Tibial artery (tissue), 4 donors: ENCODE data around the gene MLC1.

Source experiments
- DNase-seq, 2 donors: peaks; one replicate each; pipeline ENCODE4 v3.0.0-alpha.2; 2019
- H3K27ac ChIP-seq, 2 donors: fragments of 200-600 bp; sonication (generic) in 1 of 2; 1 replicate in 1 of 2; 2 replicates in 1 of 2; pipeline ENCODE4 v1.5.1; 2018 to 2019; ENCODE audit warnings: mild to moderate bottlenecking in 1 of 2
- H3K27me3 ChIP-seq, 2 donors: fragments of 200-600 bp; sonication (generic) in 1 of 2; one replicate each; pipeline versions ENCODE4 v1.5.1 to v1.6.0; 2016 to 2019
- H3K36me3 ChIP-seq, 3 donors: fragments of 200-600 bp; sonication (generic) in 2 of 3; one replicate each; pipeline ENCODE4 v1.5.1; 2016 to 2019; ENCODE audit warnings: mild to moderate bottlenecking in 2 of 3
- H3K4me1 ChIP-seq, 4 donors: fragments of 200-600 bp; sonication (generic) in 2 of 4; 1 replicate in 3 of 4; 2 replicates in 1 of 4; pipeline ENCODE4 v1.5.1; 2016 to 2019
- H3K4me3 ChIP-seq, 2 donors: fragments of 200-600 bp; sonication (generic) in 1 of 2; 1 replicate in 1 of 2; 2 replicates in 1 of 2; pipeline ENCODE4 v1.5.1; 2018 to 2019; ENCODE audit warnings: mild to moderate bottlenecking in 2 of 2
- H3K9me3 ChIP-seq, 3 donors: fragments of 200-600 bp; sonication (generic) in 1 of 3; one replicate each; pipeline ENCODE4 v1.5.1; 2016 to 2019
- intact Hi-C: fragments of 100-400 bp; cut with DNase I; formaldehyde crosslinking; loops from one replicate; pipeline ENCODE4 v1.15.0; 2023; ENCODE audit warnings: low total_unique reads
- TF ChIP-seq, protein P1 (sequence below), 2 experiments: fragments of 200-600 bp in 1 of 2; fragments of 450-650 bp in 1 of 2; IDR thresholded peaks; one replicate each; pipeline ENCODE4 v1.5.1; 2017 to 2019; ENCODE audit warnings: antibody characterized with exemption in 2 of 2, mild to moderate bottlenecking in 1 of 2, moderate library complexity in 1 of 2

MLC1 gene

GRCh38 chr22:50041361-50042065 is 43.7 kb downstream of the MLC1 start:
- peaks cover 0 to 17% (median 7%) of the 10 kb centered on the region in 3 donors for H3K9me3 ChIP-seq
- H3K4me3 ChIP-seq = no peak overlapping the region
- H3K36me3 ChIP-seq = no peaks in the 10 kb centered on the region
- H3K27me3 ChIP-seq = peaks cover 0 to 26% of the 10 kb centered on the region in 2 donors
- no peak overlapping the region for H3K27ac ChIP-seq
- no peaks in the 10 kb centered on the region for H3K4me1 ChIP-seq
- intact Hi-C loops = no loop called here
- TF ChIP-seq, protein P1, sequence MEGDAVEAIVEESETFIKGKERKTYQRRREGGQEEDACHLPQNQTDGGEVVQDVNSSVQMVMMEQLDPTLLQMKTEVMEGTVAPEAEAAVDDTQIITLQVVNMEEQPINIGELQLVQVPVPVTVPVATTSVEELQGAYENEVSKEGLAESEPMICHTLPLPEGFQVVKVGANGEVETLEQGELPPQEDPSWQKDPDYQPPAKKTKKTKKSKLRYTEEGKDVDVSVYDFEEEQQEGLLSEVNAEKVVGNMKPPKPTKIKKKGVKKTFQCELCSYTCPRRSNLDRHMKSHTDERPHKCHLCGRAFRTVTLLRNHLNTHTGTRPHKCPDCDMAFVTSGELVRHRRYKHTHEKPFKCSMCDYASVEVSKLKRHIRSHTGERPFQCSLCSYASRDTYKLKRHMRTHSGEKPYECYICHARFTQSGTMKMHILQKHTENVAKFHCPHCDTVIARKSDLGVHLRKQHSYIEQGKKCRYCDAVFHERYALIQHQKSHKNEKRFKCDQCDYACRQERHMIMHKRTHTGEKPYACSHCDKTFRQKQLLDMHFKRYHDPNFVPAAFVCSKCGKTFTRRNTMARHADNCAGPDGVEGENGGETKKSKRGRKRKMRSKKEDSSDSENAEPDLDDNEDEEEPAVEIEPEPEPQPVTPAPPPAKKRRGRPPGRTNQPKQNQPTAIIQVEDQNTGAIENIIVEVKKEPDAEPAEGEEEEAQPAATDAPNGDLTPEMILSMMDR (IDR thresholded peaks at IDR 0.05) = no peak
- no peak for DNase-seq

GRCh38 chr22:50040717-50041116 is 44.5 kb downstream of the MLC1 start:
- Histone ChIP-seq H3K27me3 (peaks cover 0 to 24% of the 10 kb centered on the region in 2 donors), H3K9me3 (peaks cover 0 to 17% (median 7%) of the 10 kb centered on the region in 3 donors), H3K27ac (no peak overlapping the region), H3K4me3 (no peak overlapping the region), H3K4me1 (no peaks in the 10 kb centered on the region), H3K36me3 (no peaks in the 10 kb centered on the region)
- intact Hi-C loops = no loop called here
- no peak for DNase-seq
- TF ChIP-seq, protein P1 (IDR thresholded peaks at IDR 0.05) = no peak

DNA sequence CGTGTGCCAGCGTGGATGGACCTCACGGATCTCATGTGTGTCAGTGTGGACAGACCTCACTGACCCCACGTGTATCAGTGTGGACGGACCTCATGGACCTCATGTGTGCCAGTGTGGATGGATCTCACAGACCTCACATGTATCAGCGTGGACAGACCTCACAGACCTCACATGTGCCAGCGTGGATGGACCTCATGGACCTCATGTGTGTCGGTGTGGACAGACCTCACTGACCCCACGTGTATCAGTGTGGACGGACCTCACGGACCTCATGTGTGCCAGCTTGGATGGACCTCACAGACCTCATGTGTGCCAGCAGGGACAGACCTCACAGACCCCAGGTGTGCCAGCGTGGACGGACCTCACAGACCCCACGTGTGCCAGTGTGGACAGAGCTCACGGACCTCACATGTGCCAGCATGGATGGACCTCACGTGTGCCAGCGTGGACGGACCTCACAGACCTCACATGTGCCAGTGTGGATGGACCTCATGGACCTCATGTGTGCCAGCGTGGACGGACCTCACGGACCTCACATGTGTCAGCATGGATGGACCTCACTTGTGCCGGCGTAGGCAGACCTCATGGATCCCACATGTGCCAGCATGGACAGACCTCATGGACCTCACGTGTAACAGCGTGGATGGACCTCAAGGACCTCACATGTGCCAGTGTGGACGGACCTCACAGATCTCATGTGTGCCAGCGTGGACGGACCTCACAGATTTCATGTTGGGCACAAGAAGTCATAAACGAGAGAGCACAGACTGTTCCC is 45.4 kb downstream of the MLC1 start:
- Histone ChIP-seq H3K27me3 (peaks cover 0 to 24% of the 10 kb centered on the region in 2 donors), H3K4me1 (no peaks in the 10 kb centered on the region), H3K36me3 (no peaks in the 10 kb centered on the region), H3K27ac (no peak overlapping the region), H3K9me3 (peaks cover 0 to 17% (median 7%) of the 10 kb centered on the region in 3 donors), H3K4me3 (no peak overlapping the region)
- DNase-seq = no peak
- intact Hi-C loops = no loop called here
- TF ChIP-seq, protein P1 (IDR thresholded peaks at IDR 0.05) = no peak

- peaks cover 0 to 50% of the 10 kb centered on the region in 2 donors for H3K27me3 ChIP-seq
- H3K9me3 ChIP-seq = peaks cover 0 to 17% (median 7%) of the 10 kb centered on the region in 3 donors
- no peaks in the 10 kb centered on the region for H3K4me1 ChIP-seq
- no peaks in the 10 kb centered on the region for H3K36me3 ChIP-seq
- DNase-seq = no peak
- intact Hi-C loops = no loop called here
- TF ChIP-seq, protein P1 (IDR thresholded peaks at IDR 0.05) = no peak
- H3K4me3 ChIP-seq = no peak overlapping the region
- no peak overlapping the region for H3K27ac ChIP-seq
Measured at GRCh38 chr22:50035976-50036724, 49.1 kb downstream of the MLC1 start.

DNA sequence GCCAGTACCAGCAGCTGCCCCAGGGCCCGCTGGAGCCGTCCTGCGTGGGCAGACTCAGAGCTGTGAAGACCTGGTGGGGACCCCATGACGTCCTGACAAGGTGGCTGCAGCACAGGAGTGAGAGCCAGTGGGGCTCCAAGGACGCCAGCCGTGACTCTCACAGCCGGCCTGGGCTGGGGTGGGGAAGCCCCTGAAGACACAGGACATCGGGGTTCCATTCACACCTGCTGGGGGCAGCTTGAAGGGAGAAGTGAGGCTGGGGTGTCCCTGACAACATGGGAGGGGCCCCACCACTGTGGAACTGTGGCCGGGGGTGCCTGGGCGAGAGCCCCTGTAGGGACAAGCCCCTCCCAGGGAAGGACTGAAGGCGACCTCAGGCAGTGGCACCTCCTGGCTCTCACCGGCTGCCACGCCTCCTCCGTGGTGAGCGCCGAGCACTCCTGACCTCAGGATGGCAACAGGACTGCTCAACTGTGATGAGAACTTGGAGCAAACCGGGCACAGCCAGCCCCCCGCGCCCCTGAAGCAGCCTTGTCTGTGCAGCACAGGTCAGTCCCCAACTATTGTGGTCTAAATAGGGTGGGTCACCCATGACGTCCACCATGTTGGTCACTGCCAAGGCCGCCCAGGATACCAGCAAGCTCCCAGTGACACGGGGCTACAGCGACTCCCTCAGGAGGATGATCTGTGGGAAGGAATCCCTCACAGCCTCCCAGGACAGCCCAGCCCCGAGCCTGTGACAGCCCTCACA is 49.9 kb downstream of the MLC1 start:
- H3K4me3 ChIP-seq = no peak overlapping the region
- H3K4me1 ChIP-seq = peaks cover 0 to 1% (median 0%) of the 10 kb centered on the region in 4 donors
- H3K27me3 ChIP-seq = peaks cover 0 to 55% of the 10 kb centered on the region in 2 donors
- H3K27ac ChIP-seq = no peak overlapping the region
- H3K9me3 ChIP-seq = peaks cover 0 to 17% (median 7%) of the 10 kb centered on the region in 3 donors
- DNase-seq = peak in 1 of 2 donors; percentile 64
- no peaks in the 10 kb centered on the region for H3K36me3 ChIP-seq
- TF ChIP-seq, protein P1 (IDR thresholded peaks at IDR 0.05) = no peak
- intact Hi-C loops = no loop called here
